Smooth muscle cell (in vitro differentiated cells): Measurements from ENCODE around the gene EXOC3L1. TPM values are rescaled to one million over a fixed set of nuclear protein-coding genes. Genes with fewer than 3 reads are reported as not detected.

Experiments
- DNase-seq: peaks from one replicate; lab custom pipeline; 2025; ENCODE audit not compliant: unreplicated experiment; lab: John Stamatoyannopoulos, UW
- H2AFZ ChIP-seq: fragments of 200-600 bp; sonication (generic); 2 replicates; pipeline ENCODE4 v1.6.0; 2016; ENCODE audit warnings: antibody characterized with exemption, low read depth, mild to moderate bottlenecking
- H3F3A ChIP-seq: fragments of 200-600 bp; sonication (generic); 2 replicates; pipeline ENCODE4 v1.6.0; 2017; ENCODE audit warnings: antibody characterized with exemption, low read depth
- H3K27ac ChIP-seq: fragments of 200-600 bp; sonication (generic); 2 replicates; pipeline ENCODE4 v1.5.1; 2016; ENCODE audit warnings: low read depth, mild to moderate bottlenecking
- H3K27me3 ChIP-seq: fragments of 200-600 bp; sonication (generic); 2 replicates; pipeline ENCODE4 v1.6.1; 2016; ENCODE audit warnings: low read depth, mild to moderate bottlenecking
- H3K36me3 ChIP-seq: fragments of 200-600 bp; sonication (generic); 2 replicates; pipeline ENCODE4 v1.5.1; 2016; ENCODE audit warnings: low read depth
- H3K4me1 ChIP-seq: fragments of 200-600 bp; sonication (generic); 2 replicates; pipeline ENCODE4 v1.5.1; 2016; ENCODE audit warnings: low read depth
- H3K4me2 ChIP-seq: fragments of 200-600 bp; sonication (generic); 2 replicates; pipeline ENCODE4 v1.6.0; 2016; ENCODE audit warnings: mild to moderate bottlenecking
- H3K4me3 ChIP-seq: fragments of 200-600 bp; sonication (generic); 2 replicates; pipeline ENCODE4 v1.5.1; 2016; ENCODE audit warnings: mild to moderate bottlenecking
- H3K79me2 ChIP-seq: fragments of 200-600 bp; sonication (generic); 2 replicates; pipeline ENCODE4 v1.6.0; 2016; ENCODE audit warnings: low read depth, mild to moderate bottlenecking
- H3K9ac ChIP-seq: fragments of 200-600 bp; sonication (generic); 2 replicates; pipeline ENCODE4 v1.6.0; 2016; ENCODE audit warnings: low read depth
- H3K9me3 ChIP-seq: fragments of 200-600 bp; sonication (generic); replicated peaks from 2 replicates; pipeline ENCODE4 v1.5.1; 2016; ENCODE audit warnings: low read depth
- H4K20me1 ChIP-seq: fragments of 200-600 bp; sonication (generic); 2 replicates; pipeline ENCODE4 v1.6.0; 2016; ENCODE audit warnings: low read depth
- whole genome bisulfite sequencing: methylation state at CpG from one replicate; pipeline ENCODE4 v1.1.7; 2016; ENCODE audit warnings: low lambda C conversion rate; 5-methylcytosine and 5-hydroxymethylcytosine counted together
- polyA plus RNA-seq: library from polyadenylated mRNA; unstranded; fragments of >200 nt; fragmentation: Nextera tagmentation; extraction: Ambion mirVana; gene quantifications from 2 replicates; pipeline ENCODE4 v1.2.1, GENCODE V29; 2016
- total RNA-seq: library from RNA; depleted of rRNA; stranded (reverse); fragments of >200 nt; gene quantifications from 2 replicates; pipeline ENCODE4 v1.2.3, GENCODE V29; 2014
- TF ChIP-seq, protein P1 (sequence below): fragments of 200-600 bp; sonication (generic); IDR thresholded peaks from 2 replicates; pipeline ENCODE4 v1.5.1; 2017; ENCODE audit warnings: borderline replicate concordance, mild to moderate bottlenecking, antibody characterized with exemption; ENCODE audit not compliant: insufficient read depth, poor library complexity, severe bottlenecking

The EXOC3L1 gene
- total and polyA plus RNA-seq, 2 experiments from 2014 or later, result 0.51 TPM; not detected in 1

DNA sequence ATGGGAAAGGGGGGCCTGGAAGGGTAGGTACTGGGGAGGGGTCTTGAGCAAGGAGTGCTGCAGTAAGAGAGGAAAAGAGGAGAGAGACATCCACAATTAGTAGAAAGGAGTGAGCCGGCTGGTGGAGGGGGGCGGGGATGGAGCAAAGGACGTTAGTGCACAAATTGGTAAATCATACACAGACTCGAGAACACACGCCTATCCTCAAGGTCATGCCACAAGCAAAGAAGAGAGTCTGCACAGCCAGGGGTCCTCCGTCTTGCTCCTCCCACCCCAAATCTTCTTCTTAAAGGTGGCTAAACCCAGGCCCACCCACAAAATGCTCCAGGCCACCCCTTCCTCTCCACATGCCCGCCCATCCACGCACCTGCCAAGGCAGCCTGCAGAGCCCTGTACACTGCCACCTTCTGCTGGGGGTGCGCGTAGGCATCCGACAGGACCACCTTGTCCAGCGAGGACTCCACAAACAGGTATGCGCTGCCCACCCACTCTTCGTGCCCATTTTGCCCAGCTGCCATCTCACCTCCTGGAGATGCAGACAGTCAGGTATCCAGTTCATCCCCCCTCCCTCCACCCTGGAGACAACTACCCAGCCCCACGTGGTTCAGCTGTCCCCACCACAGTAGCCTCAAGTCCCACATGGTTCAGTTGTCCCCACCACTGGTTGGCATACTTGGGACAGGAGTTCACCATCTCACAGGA lies 33.6 kb downstream of the EXOC3L1 start:
- H3K9ac ChIP-seq, result no peak overlapping the region
- no peaks in the 10 kb centered on the region for H3F3A ChIP-seq
- no peaks in the 10 kb centered on the region for H3K36me3 ChIP-seq
- H3K9me3 ChIP-seq, result no peaks in the 10 kb centered on the region
- H3K4me2 ChIP-seq, result no peak overlapping the region
- no peak overlapping the region for H2AFZ ChIP-seq
- H3K27me3 ChIP-seq, result peaks cover 44% of the 10 kb centered on the region
- H4K20me1 ChIP-seq, result peaks cover 45% of the 10 kb centered on the region
- no peak overlapping the region for H3K4me3 ChIP-seq
- H3K79me2 ChIP-seq, result no peaks in the 10 kb centered on the region
- TF ChIP-seq, protein P1, sequence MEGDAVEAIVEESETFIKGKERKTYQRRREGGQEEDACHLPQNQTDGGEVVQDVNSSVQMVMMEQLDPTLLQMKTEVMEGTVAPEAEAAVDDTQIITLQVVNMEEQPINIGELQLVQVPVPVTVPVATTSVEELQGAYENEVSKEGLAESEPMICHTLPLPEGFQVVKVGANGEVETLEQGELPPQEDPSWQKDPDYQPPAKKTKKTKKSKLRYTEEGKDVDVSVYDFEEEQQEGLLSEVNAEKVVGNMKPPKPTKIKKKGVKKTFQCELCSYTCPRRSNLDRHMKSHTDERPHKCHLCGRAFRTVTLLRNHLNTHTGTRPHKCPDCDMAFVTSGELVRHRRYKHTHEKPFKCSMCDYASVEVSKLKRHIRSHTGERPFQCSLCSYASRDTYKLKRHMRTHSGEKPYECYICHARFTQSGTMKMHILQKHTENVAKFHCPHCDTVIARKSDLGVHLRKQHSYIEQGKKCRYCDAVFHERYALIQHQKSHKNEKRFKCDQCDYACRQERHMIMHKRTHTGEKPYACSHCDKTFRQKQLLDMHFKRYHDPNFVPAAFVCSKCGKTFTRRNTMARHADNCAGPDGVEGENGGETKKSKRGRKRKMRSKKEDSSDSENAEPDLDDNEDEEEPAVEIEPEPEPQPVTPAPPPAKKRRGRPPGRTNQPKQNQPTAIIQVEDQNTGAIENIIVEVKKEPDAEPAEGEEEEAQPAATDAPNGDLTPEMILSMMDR, result no peak
- no peak for DNase-seq
- H3K27ac ChIP-seq, result no peak overlapping the region
- 63% methylated on average over 15 of the region's 15 CpGs for WGBS
- peaks cover 6% of the 10 kb centered on the region for H3K4me1 ChIP-seq

DNA sequence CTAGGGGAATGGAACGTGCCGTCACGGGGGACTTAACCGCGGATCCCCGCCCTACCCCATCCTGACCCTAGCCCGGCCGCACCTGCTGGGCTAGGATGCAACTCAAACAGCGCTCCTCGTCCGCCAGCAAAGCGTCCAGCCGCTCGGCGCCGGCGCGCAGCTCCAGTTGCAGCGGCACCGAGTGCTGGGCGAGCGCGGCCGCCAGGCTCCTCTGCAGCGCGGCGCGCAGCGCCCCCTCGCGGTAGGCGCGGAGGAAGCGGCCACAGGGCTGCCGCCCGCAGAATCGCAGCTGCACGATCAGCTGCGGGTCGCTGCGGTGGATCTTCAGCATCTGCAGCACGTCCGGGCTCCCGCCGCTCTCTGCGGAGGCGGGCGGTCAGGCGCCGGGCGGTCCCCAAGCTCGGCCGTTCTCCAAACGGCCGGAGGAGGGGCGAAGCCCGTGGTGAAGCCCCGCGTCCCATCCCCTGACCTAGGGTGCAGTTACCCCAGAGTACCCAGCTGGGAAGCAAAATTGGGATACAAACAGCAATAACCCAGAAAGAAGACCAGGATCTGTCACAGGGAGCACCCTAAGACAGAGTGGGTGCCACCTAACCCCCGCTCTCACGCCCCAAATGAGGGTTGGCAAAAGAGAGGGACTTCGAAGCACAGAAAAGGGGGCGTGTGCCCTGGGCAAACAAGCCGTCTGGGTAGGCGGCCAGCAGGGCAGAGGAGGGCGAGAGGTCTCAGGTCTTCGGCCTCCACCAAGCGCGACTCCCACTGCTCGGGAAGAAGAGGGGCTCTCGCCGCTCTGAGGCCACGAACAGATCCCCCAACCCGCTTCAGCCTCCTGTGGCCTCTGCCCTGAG lies 34.4 kb downstream of the EXOC3L1 start:
- no peak overlapping the region for H2AFZ ChIP-seq
- peak overlapping the region; percentile 27 for H3K4me3 ChIP-seq
- peaks cover 42% of the 10 kb centered on the region for H3K27me3 ChIP-seq
- no peaks in the 10 kb centered on the region for H3K9me3 ChIP-seq
- WGBS, result 11% methylated on average over 71 of the region's 74 CpGs
- peak overlapping the region; percentile 80 for H3K4me2 ChIP-seq
- peaks cover 6% of the 10 kb centered on the region for H3K4me1 ChIP-seq
- DNase-seq, result peak; percentile 47
- H4K20me1 ChIP-seq, result peaks cover 45% of the 10 kb centered on the region
- no peaks in the 10 kb centered on the region for H3K79me2 ChIP-seq
- no peak overlapping the region for H3K9ac ChIP-seq
- no peaks in the 10 kb centered on the region for H3F3A ChIP-seq
- no peak overlapping the region for H3K27ac ChIP-seq
- TF ChIP-seq, protein P1, result peak; percentile 95
- no peaks in the 10 kb centered on the region for H3K36me3 ChIP-seq

DNA sequence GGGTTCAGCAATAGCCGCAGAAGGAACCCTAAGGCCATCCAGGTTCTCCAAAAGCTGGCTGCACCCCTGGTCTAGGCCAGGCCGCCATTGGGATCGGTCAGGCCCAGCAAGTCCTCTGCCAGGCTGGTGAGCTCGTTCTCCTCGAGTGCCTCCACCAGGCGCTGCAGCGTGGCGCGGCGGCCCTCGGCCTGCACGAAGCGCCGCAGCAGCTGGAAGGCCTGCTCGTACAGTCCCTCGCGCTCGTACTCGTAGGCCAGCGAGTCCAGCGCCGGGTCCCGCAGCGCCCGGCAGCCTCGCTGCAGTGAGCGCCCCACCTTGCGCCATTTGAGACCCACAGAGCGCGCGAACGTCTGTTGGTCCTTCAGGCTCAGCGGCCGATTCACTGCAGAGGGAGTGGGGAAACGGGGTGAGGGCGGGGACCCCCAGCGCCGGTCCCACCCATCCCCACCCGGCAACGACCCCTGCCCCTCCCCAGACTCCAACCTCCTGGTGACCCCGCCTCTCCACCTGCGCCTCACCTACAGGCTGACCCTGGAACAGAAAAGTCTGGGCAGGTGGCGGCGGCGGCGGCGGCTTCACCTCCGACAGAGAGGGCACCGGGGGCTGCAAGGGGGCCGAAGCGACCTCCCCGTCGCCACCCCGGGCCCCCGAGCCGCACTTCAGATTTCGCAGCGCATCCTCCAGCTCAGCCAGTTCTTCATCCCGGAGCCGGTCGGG lies 35.2 kb downstream of the EXOC3L1 start:
- TF ChIP-seq, protein P1, result no peak
- Histone ChIP-seq H2AFZ (no peak overlapping the region), H3K9me3 (no peaks in the 10 kb centered on the region), H3K27ac (no peak overlapping the region), H3K36me3 (no peaks in the 10 kb centered on the region), H3K27me3 (peaks cover 42% of the 10 kb centered on the region), H3K9ac (no peak overlapping the region), H3K4me1 (peaks cover 6% of the 10 kb centered on the region), H3K4me2 (peak overlapping the region; percentile 80), H3K4me3 (peak overlapping the region; percentile 27), H3K79me2 (no peaks in the 10 kb centered on the region), H3F3A (no peaks in the 10 kb centered on the region), H4K20me1 (peaks cover 49% of the 10 kb centered on the region)
- WGBS, result 34% methylated on average over 34 of the region's 61 CpGs
- no peak for DNase-seq
